Measurements from ENCODE around the gene HMX1. TPM values are rescaled to one million over a fixed set of nuclear protein-coding genes. Genes with fewer than 3 reads are reported as not detected.

Gene HMX1
- total and polyA plus RNA-seq, 10 of the 15 experiments (the other 5 are each of a cell fraction or from before 2014, with no cell fraction given) = not detected

GRCh38 chr4:8916351-8916885 lies 44.8 kb upstream of the HMX1 start:
- H4K20me1 ChIP-seq (ENCODE audit: control insufficient read depth, insufficient read depth) = no peaks in the 10 kb centered on the region
- ChIA-PET RAD21 (ENCODE audit: unreplicated experiment) (no interaction called here), SMC1A (ENCODE audit: uncharacterized antibody, unreplicated experiment) (no interaction called here), CTCF (interaction anchor here (0.9 to 1.3 kb wide), 2 partner anchors 309 to 311 kb away, joined by 3 to 11 read pairs; no protein-coding TSS in a partner anchor), POLR2A (no interaction called here)
- 13% methylated on average over 11 of the region's 11 CpGs for WGBS (ENCODE audit: insufficient coverage, insufficient replicate concordance, low lambda C conversion rate, missing lambda C conversion rate)
- no peaks in the 10 kb centered on the region for H3K79me2 ChIP-seq (ENCODE audit: control insufficient read depth, insufficient read depth, low read length)
- H3K4me1 ChIP-seq (ENCODE audit: control insufficient read depth, insufficient read depth, low read length) = no peaks in the 10 kb centered on the region
- no peaks in the 10 kb centered on the region for H3K27me3 ChIP-seq (replicated peaks in 1 of 2; ENCODE audit: control insufficient read depth in 2 of 2, insufficient read depth in 2 of 2, low read length in 1 of 2)
- no peak overlapping the region for H3K9ac ChIP-seq (ENCODE audit: control insufficient read depth, insufficient read depth, low read length)
- no peaks in the 10 kb centered on the region for H3K9me3 ChIP-seq (replicated peaks; ENCODE audit: control insufficient read depth, insufficient read depth, low read length)
- H3K27ac ChIP-seq (ENCODE audit: control insufficient read depth, insufficient read depth) = no peak overlapping the region
- no peak for FAIRE-seq
- intact Hi-C loops (cut with micrococcal nuclease; ENCODE audit: unreplicated experiment) = loop anchor here (5.0 kb wide), 1 partner anchor 449 kb away; no protein-coding TSS in a partner anchor
- DNase-seq (ENCODE audit: low read depth, low spot score) = no peak
- H3K4me2 ChIP-seq (ENCODE audit: control insufficient read depth, insufficient read depth) = no peak overlapping the region
- H3K36me3 ChIP-seq (ENCODE audit: control insufficient read depth in 2 of 2, insufficient read depth in 2 of 2, low read length in 1 of 2) = no peaks in the 10 kb centered on the region
- no TSS peak for BruUV-seq (replicated peaks)
- in situ Hi-C loops (cut with MboI) = no loop called here
- TF ChIP-seq TARDBP (IDR thresholded peaks at IDR 0.05; ENCODE audit: borderline replicate concordance) (no peak), RAD21 (IDR thresholded peaks at IDR 0.05; ENCODE audit: insufficient read depth, low read depth, low read length) (no peak), FOS (IDR thresholded peaks at IDR 0.05; ENCODE audit: borderline replicate concordance, extremely low read depth, insufficient read length) (no peak), HCFC1 (IDR thresholded peaks at IDR 0.05; ENCODE audit: low read length) (no peak), JUND (IDR thresholded peaks at IDR 0.05; ENCODE audit: low read depth, low read length) (no peak), ZBTB40 (IDR thresholded peaks at IDR 0.05; ENCODE audit: borderline replicate concordance) (no peak), ZBED1 (IDR thresholded peaks at IDR 0.05; ENCODE audit: borderline replicate concordance) (no peak), NR2F1 (conservative IDR thresholded peaks at IDR 0.05) (no peak), POU2F2 (IDR thresholded peaks at IDR 0.05; ENCODE audit: borderline replicate concordance, low read depth, low read length) (no peak), RUNX3 (IDR thresholded peaks at IDR 0.05; ENCODE audit: low read length) (no peak), MXI1 (IDR thresholded peaks at IDR 0.05; ENCODE audit: low read depth, low read length) (no peak)
- TF ChIP-seq, protein P1, sequence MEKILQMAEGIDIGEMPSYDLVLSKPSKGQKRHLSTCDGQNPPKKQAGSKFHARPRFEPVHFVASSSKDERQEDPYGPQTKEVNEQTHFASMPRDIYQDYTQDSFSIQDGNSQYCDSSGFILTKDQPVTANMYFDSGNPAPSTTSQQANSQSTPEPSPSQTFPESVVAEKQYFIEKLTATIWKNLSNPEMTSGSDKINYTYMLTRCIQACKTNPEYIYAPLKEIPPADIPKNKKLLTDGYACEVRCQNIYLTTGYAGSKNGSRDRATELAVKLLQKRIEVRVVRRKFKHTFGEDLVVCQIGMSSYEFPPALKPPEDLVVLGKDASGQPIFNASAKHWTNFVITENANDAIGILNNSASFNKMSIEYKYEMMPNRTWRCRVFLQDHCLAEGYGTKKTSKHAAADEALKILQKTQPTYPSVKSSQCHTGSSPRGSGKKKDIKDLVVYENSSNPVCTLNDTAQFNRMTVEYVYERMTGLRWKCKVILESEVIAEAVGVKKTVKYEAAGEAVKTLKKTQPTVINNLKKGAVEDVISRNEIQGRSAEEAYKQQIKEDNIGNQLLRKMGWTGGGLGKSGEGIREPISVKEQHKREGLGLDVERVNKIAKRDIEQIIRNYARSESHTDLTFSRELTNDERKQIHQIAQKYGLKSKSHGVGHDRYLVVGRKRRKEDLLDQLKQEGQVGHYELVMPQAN (conservative IDR thresholded peaks at IDR 0.05) = no peak
- H2AFZ ChIP-seq (ENCODE audit: control insufficient read depth, low read depth, low read length) = no peak overlapping the region
- no peak overlapping the region for H3K4me3 ChIP-seq
- ATAC-seq = no peak
